Right atrium auricular region (tissue), 2 donors: ENCODE results near the gene DHX35. TPM values are rescaled to one million over a fixed set of nuclear protein-coding genes. Genes with fewer than 3 reads are reported as not detected.
"Not testable (repeated sequence)": the region's sequence is repeated elsewhere in the genome, so short reads cannot be mapped to it uniquely, and the experiment has no call there.

Experiments used
- DNase-seq: peaks from one replicate; pipeline ENCODE4 v3.0.0-alpha.2; 2019; ENCODE audit warnings: low spot score
- H3K27ac ChIP-seq, 2 donors: fragments of 200-600 bp; sonication (generic); 1 replicate in 1 of 2; 2 replicates in 1 of 2; pipeline ENCODE4 v1.5.1; 2016 to 2019
- H3K27me3 ChIP-seq, 2 donors: fragments of 200-600 bp; sonication (generic); one replicate each; pipeline versions ENCODE4 v1.5.1 to v1.6.0; 2017 to 2019
- H3K36me3 ChIP-seq: fragments of 200-600 bp; sonication (generic); one replicate; pipeline ENCODE4 v1.5.1; 2016
- H3K4me1 ChIP-seq, 2 donors: fragments of 200-600 bp; sonication (generic); one replicate each; pipeline versions ENCODE4 v1.5.1 to v1.6.0; 2017 to 2019
- H3K4me3 ChIP-seq, 2 donors: fragments of 200-600 bp; sonication (generic); 1 replicate in 1 of 2; 2 replicates in 1 of 2; pipeline ENCODE4 v1.5.1; 2017 to 2019; ENCODE audit warnings: mild to moderate bottlenecking in 1 of 2, moderate library complexity in 1 of 2
- H3K9me3 ChIP-seq, 2 donors: fragments of 200-600 bp; sonication (generic); one replicate each; pipeline ENCODE4 v1.5.1; 2019
- total RNA-seq, 2 donors: library from RNA; depleted of rRNA; stranded (reverse); fragments of >200 nt; gene quantifications; one replicate each; pipeline ENCODE4 v1.1.0, GENCODE V29; 2016
- TF ChIP-seq, protein P1 (sequence below), 2 donors: fragments of 200-600 bp; sonication (generic); IDR thresholded peaks; one replicate each; pipeline ENCODE4 v1.5.1; 2019; ENCODE audit warnings: antibody characterized with exemption in 2 of 2

The DHX35 gene
- total RNA-seq, 2 donors from 2014 or later, result 15.2 to 41.0 TPM

DNA sequence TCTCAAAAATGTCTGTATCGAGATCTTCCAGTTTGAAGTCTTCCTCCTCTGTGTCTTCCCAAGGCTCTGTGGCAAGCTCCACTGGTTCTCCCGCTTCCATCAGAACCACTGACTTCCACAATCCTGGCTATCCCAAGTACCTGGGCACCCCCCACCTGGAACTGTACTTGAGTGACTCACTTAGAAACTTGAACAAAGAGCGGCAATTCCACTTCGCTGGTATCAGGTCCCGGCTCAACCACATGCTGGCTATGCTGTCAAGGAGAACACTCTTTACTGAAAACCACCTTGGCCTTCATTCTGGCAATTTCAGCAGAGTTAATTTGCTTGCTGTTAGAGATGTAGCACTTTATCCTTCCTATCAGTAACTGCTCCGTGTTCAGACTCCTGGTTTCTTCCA lies 10.0 kb upstream of the DHX35 start:
- no peaks in the 10 kb centered on the region for H3K9me3 ChIP-seq
- no peaks in the 10 kb centered on the region for H3K27me3 ChIP-seq
- TF ChIP-seq, protein P1, sequence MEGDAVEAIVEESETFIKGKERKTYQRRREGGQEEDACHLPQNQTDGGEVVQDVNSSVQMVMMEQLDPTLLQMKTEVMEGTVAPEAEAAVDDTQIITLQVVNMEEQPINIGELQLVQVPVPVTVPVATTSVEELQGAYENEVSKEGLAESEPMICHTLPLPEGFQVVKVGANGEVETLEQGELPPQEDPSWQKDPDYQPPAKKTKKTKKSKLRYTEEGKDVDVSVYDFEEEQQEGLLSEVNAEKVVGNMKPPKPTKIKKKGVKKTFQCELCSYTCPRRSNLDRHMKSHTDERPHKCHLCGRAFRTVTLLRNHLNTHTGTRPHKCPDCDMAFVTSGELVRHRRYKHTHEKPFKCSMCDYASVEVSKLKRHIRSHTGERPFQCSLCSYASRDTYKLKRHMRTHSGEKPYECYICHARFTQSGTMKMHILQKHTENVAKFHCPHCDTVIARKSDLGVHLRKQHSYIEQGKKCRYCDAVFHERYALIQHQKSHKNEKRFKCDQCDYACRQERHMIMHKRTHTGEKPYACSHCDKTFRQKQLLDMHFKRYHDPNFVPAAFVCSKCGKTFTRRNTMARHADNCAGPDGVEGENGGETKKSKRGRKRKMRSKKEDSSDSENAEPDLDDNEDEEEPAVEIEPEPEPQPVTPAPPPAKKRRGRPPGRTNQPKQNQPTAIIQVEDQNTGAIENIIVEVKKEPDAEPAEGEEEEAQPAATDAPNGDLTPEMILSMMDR (IDR thresholded peaks at IDR 0.05), result no peak
- H3K4me3 ChIP-seq, result no peak overlapping the region
- H3K36me3 ChIP-seq, result no peaks in the 10 kb centered on the region
- no peak for DNase-seq
- H3K27ac ChIP-seq, result no peak overlapping the region
- no peaks in the 10 kb centered on the region for H3K4me1 ChIP-seq

- H3K27me3 ChIP-seq, result no peaks in the 10 kb centered on the region
- TF ChIP-seq, protein P1 (IDR thresholded peaks at IDR 0.05), result no peak
- no peaks in the 10 kb centered on the region for H3K4me1 ChIP-seq
- no peak overlapping the region for H3K4me3 ChIP-seq
- no peak overlapping the region for H3K27ac ChIP-seq
- no peaks in the 10 kb centered on the region for H3K36me3 ChIP-seq
- no peak for DNase-seq
- no peaks in the 10 kb centered on the region for H3K9me3 ChIP-seq
Observed at GRCh38 chr20:38953630-38954340, 8.4 kb upstream of the DHX35 start.

GRCh38 chr20:38957235-38957876 lies 4.8 kb upstream of the DHX35 start:
- H3K9me3 ChIP-seq, result no peaks in the 10 kb centered on the region
- H3K4me1 ChIP-seq, result peaks cover 0 to 7% of the 10 kb centered on the region in 2 donors
- H3K27me3 ChIP-seq, result no peaks in the 10 kb centered on the region
- no peak for DNase-seq
- no peak overlapping the region for H3K27ac ChIP-seq
- no peaks in the 10 kb centered on the region for H3K36me3 ChIP-seq
- TF ChIP-seq, protein P1 (IDR thresholded peaks at IDR 0.05), result no peak
- no peak overlapping the region for H3K4me3 ChIP-seq

GRCh38 chr20:38957915-38958485 lies 4.1 kb upstream of the DHX35 start:
- no peak for DNase-seq

GRCh38 chr20:38960187-38960687 lies 1.9 kb upstream of the DHX35 start:
- not testable (repeated sequence) for H3K27me3 ChIP-seq

More at GRCh38 chr20:38957915-38958485, 4.1 kb upstream of the DHX35 start:
- H3K9me3 ChIP-seq, result no peaks in the 10 kb centered on the region
- no peaks in the 10 kb centered on the region for H3K27me3 ChIP-seq
- H3K4me3 ChIP-seq, result no peak overlapping the region
- H3K4me1 ChIP-seq, result peaks cover 0 to 11% of the 10 kb centered on the region in 2 donors
- H3K27ac ChIP-seq, result no peak overlapping the region
- H3K36me3 ChIP-seq, result no peaks in the 10 kb centered on the region
- TF ChIP-seq, protein P1 (IDR thresholded peaks at IDR 0.05), result no peak

GRCh38 chr20:38961530-38962043 lies 557 bp upstream of the DHX35 start:
- no peaks in the 10 kb centered on the region for H3K36me3 ChIP-seq
- no peak for DNase-seq
- H3K9me3 ChIP-seq, result no peaks in the 10 kb centered on the region
- peaks cover 0 to 23% of the 10 kb centered on the region in 2 donors for H3K4me1 ChIP-seq
- H3K27me3 ChIP-seq, result no peaks in the 10 kb centered on the region
- peak overlapping the region; percentile 93 to 98 for H3K4me3 ChIP-seq
- TF ChIP-seq, protein P1 (IDR thresholded peaks at IDR 0.05), result no peak
- H3K27ac ChIP-seq, result peak overlapping the region; percentile 97

More at GRCh38 chr20:38960187-38960687, 1.9 kb upstream of the DHX35 start:
- not testable (repeated sequence) for H3K4me3 ChIP-seq, H3K9me3 ChIP-seq, H3K36me3 ChIP-seq, H3K27ac ChIP-seq, DNase-seq
- peaks cover 0 to 23% of the 10 kb centered on the region in 2 donors for H3K4me1 ChIP-seq
